MM.1S (cell line): ENCODE measurements around the gene PDXK.

Experiments
- DNase-seq: peaks from one replicate; pipeline ENCODE4 v3.0.0-alpha.2; 2015
- H2AFZ ChIP-seq: fragments of 300-600 bp; sonication (generic); 2 replicates; pipeline ENCODE4 v1.6.0; 2016; ENCODE audit warnings: antibody characterized with exemption, low read length
- H3F3A ChIP-seq: fragments of 300-600 bp; sonication (generic); 2 replicates; pipeline ENCODE4 v1.6.1; 2016; ENCODE audit warnings: mild to moderate bottlenecking, antibody characterized with exemption, low read length, moderate library complexity, mixed read lengths; ENCODE audit not compliant: insufficient read depth
- H3K27ac ChIP-seq: fragments of 300-600 bp; sonication (generic); 2 replicates; pipeline ENCODE4 v1.5.1; 2016; ENCODE audit warnings: mild to moderate bottlenecking, low read length
- H3K27me3 ChIP-seq: fragments of 300-600 bp; sonication (generic); replicated peaks from 2 replicates; pipeline ENCODE4 v1.6.0; 2016; ENCODE audit warnings: low read length; ENCODE audit not compliant: insufficient read depth
- H3K36me3 ChIP-seq: fragments of 300-600 bp; sonication (generic); replicated peaks from 2 replicates; pipeline ENCODE4 v1.6.1; 2016; ENCODE audit warnings: mild to moderate bottlenecking, low read length, mixed read lengths; ENCODE audit not compliant: insufficient read depth
- H3K4me1 ChIP-seq: fragments of 300-600 bp; sonication (generic); 2 replicates; pipeline ENCODE4 v1.6.1; 2016; ENCODE audit warnings: low read length, mixed read lengths
- H3K4me2 ChIP-seq: fragments of 300-600 bp; sonication (generic); 2 replicates; pipeline ENCODE4 v1.6.0; 2016; ENCODE audit warnings: low read depth, low read length
- H3K4me3 ChIP-seq: fragments of 300-600 bp; sonication (generic); 2 replicates; pipeline ENCODE4 v1.5.1; 2016; ENCODE audit warnings: low read length, mixed read lengths
- H3K79me2 ChIP-seq: fragments of 300-600 bp; sonication (generic); 2 replicates; pipeline ENCODE4 v1.6.1; 2016; ENCODE audit warnings: mixed run types, low read length, mixed read lengths
- H3K9ac ChIP-seq: fragments of 300-600 bp; sonication (generic); 2 replicates; pipeline ENCODE4 v1.6.1; 2016; ENCODE audit warnings: low read length, mixed read lengths
- H3K9me2 ChIP-seq: fragments of 300-600 bp; sonication (generic); replicated peaks from 2 replicates; pipeline ENCODE4 v1.6.1; 2016; ENCODE audit warnings: mild to moderate bottlenecking, low read length, mixed read lengths; ENCODE audit not compliant: insufficient read depth
- H3K9me3 ChIP-seq: fragments of 300-600 bp; sonication (generic); replicated peaks from 2 replicates; pipeline ENCODE4 v1.6.1; 2016; ENCODE audit warnings: mild to moderate bottlenecking, low read length, mixed read lengths; ENCODE audit not compliant: insufficient read depth
- H4K20me1 ChIP-seq: fragments of 300-600 bp; sonication (generic); 2 replicates; pipeline ENCODE4 v1.6.1; 2016; ENCODE audit warnings: mild to moderate bottlenecking, low read length, moderate library complexity, mixed read lengths; ENCODE audit not compliant: insufficient read depth
- EZH2 ChIP-seq: fragments of 300-600 bp; sonication (generic); optimal IDR thresholded peaks from 2 replicates; pipeline ENCODE3; 2017; ENCODE audit warnings: low read depth, mild to moderate bottlenecking, antibody characterized with exemption, low read length, mixed read lengths
- EZH2phosphoT487 ChIP-seq: fragments of 300-600 bp; sonication (generic); IDR thresholded peaks from 2 replicates; pipeline ENCODE4 v1.6.1; 2018; ENCODE audit warnings: antibody characterized with exemption, low read length
- TF ChIP-seq, protein P1 (sequence below): fragments of 300-600 bp; sonication (generic); IDR thresholded peaks from 2 replicates; pipeline ENCODE4 v1.5.1; 2016; ENCODE audit warnings: antibody characterized with exemption, low read length, mixed read lengths

Gene PDXK

DNA sequence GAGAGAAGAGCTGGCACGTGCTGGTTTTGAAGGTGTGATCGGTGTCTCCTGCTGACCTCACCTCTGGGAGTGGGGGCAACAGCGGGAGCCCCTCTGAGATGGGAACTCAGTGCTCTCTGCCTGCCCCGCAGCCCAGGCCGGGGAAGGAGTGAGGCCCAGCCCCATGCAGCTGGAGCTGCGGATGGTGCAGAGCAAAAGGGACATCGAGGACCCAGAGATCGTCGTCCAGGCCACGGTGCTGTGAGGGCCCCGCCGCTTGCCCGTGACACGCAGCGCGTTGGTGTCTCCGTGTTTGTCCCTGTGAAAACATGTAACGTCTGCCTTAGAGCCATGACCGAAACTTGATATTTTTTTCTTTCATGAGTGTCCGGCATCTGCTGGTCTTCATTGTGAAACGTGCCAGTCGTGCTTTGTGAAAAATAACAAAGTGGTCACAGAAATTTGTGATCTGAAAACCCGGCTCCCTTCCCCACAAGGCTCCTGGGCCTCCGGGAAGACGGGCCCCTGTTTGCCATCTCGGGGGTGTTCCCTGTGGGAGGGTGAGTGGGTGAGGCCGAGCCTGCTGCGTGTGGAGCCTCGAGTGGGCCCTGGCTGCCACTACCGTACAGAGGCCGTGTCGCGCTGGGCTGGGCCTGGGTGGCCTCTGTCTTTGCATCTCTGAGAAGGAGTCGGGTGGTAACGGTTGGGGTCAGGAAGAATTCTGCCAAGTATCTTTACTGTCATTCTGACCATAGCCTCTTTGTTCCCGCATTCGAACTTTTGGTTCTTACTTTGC is 37.1 kb downstream of the PDXK start:
- TF ChIP-seq, protein P1, sequence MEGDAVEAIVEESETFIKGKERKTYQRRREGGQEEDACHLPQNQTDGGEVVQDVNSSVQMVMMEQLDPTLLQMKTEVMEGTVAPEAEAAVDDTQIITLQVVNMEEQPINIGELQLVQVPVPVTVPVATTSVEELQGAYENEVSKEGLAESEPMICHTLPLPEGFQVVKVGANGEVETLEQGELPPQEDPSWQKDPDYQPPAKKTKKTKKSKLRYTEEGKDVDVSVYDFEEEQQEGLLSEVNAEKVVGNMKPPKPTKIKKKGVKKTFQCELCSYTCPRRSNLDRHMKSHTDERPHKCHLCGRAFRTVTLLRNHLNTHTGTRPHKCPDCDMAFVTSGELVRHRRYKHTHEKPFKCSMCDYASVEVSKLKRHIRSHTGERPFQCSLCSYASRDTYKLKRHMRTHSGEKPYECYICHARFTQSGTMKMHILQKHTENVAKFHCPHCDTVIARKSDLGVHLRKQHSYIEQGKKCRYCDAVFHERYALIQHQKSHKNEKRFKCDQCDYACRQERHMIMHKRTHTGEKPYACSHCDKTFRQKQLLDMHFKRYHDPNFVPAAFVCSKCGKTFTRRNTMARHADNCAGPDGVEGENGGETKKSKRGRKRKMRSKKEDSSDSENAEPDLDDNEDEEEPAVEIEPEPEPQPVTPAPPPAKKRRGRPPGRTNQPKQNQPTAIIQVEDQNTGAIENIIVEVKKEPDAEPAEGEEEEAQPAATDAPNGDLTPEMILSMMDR = no peak
- no peak for TF ChIP-seq EZH2
- TF ChIP-seq EZH2phosphoT487 = no peak
- H3K4me2 ChIP-seq = no peak overlapping the region
- H4K20me1 ChIP-seq = no peaks in the 10 kb centered on the region
- no peaks in the 10 kb centered on the region for H3K9me2 ChIP-seq
- no peak overlapping the region for H3K4me3 ChIP-seq
- no peak overlapping the region for H3K27ac ChIP-seq
- H2AFZ ChIP-seq = no peak overlapping the region
- no peaks in the 10 kb centered on the region for H3F3A ChIP-seq
- peaks cover 34% of the 10 kb centered on the region for H3K79me2 ChIP-seq
- H3K4me1 ChIP-seq = no peaks in the 10 kb centered on the region
- no peak for DNase-seq
- H3K27me3 ChIP-seq = no peaks in the 10 kb centered on the region
- no peaks in the 10 kb centered on the region for H3K9me3 ChIP-seq
- peaks cover 50% of the 10 kb centered on the region for H3K36me3 ChIP-seq
- no peak overlapping the region for H3K9ac ChIP-seq

- Histone ChIP-seq H4K20me1 (no peaks in the 10 kb centered on the region), H3K9ac (no peak overlapping the region), H3K4me3 (no peak overlapping the region), H3K27ac (no peak overlapping the region), H3F3A (no peaks in the 10 kb centered on the region), H3K79me2 (peaks cover 29% of the 10 kb centered on the region), H3K9me2 (no peaks in the 10 kb centered on the region), H3K36me3 (peaks cover 39% of the 10 kb centered on the region), H2AFZ (no peak overlapping the region), H3K9me3 (no peaks in the 10 kb centered on the region), H3K27me3 (no peaks in the 10 kb centered on the region), H3K4me1 (no peaks in the 10 kb centered on the region), H3K4me2 (no peak overlapping the region)
- no peak for TF ChIP-seq EZH2phosphoT487
- no peak for TF ChIP-seq EZH2
- TF ChIP-seq, protein P1 = no peak
- DNase-seq = no peak
Measured at GRCh38 chr21:43757601-43758000, 38.7 kb downstream of the PDXK start.

GRCh38 chr21:43758111-43758641 is 39.2 kb downstream of the PDXK start:
- H3K4me2 ChIP-seq = no peak overlapping the region
- peaks cover 34% of the 10 kb centered on the region for H3K36me3 ChIP-seq
- H3K4me3 ChIP-seq = no peak overlapping the region
- H3K4me1 ChIP-seq = no peaks in the 10 kb centered on the region
- H3K9ac ChIP-seq = no peak overlapping the region
- H3K79me2 ChIP-seq = peaks cover 25% of the 10 kb centered on the region
- H3K9me3 ChIP-seq = no peaks in the 10 kb centered on the region
- H3K27ac ChIP-seq = no peak overlapping the region
- DNase-seq = no peak
- H3F3A ChIP-seq = no peaks in the 10 kb centered on the region
- H2AFZ ChIP-seq = no peak overlapping the region
- no peaks in the 10 kb centered on the region for H4K20me1 ChIP-seq
- no peaks in the 10 kb centered on the region for H3K27me3 ChIP-seq
- H3K9me2 ChIP-seq = no peaks in the 10 kb centered on the region
- TF ChIP-seq EZH2 (no peak), EZH2phosphoT487 (no peak)
- TF ChIP-seq, protein P1 = no peak
